GM12878 (cell line): ENCODE measurements around the gene ATRN. TPM values are rescaled to one million over a fixed set of nuclear protein-coding genes. Genes with fewer than 3 reads are reported as not detected.

Experiments
- ATF3 ChIP-seq: IDR thresholded peaks from 2 replicates; pipeline ENCODE4 v1.6.1; 2011; ENCODE audit warnings: low read depth, mild to moderate bottlenecking, low read length, moderate library complexity, borderline replicate concordance; ENCODE audit errors: extremely low read depth
- CEBPB ChIP-seq, 2 experiments: fragments of 150-350 bp in 1 of 2; IDR thresholded peaks; 2 replicates each; pipeline ENCODE4 v1.6.1; 2012 to 2014; ENCODE audit warnings: low read depth in 2 of 2, low read length in 2 of 2, borderline replicate concordance in 1 of 2, inconsistent platforms in 1 of 2
- E2F4 ChIP-seq: IDR thresholded peaks from 2 replicates; pipeline ENCODE4 v1.6.1; 2012; ENCODE audit warnings: low read depth, low read length, improper control_type of control experiment
- EZH2 ChIP-seq: IDR thresholded peaks from 2 replicates; pipeline ENCODE4 v1.6.1; 2012; ENCODE audit warnings: low read depth, mild to moderate bottlenecking, control low read depth, inconsistent platforms, low read length, borderline replicate concordance; ENCODE audit not compliant: control insufficient read depth
- KDM1A ChIP-seq: fragments of 200-600 bp; sonication (generic); IDR thresholded peaks from 2 replicates; pipeline ENCODE4 v1.6.1; 2016; ENCODE audit warnings: borderline replicate concordance
- MYB ChIP-seq: fragments of 150-350 bp; IDR thresholded peaks from 2 replicates; pipeline ENCODE4 v1.6.1; 2014; ENCODE audit warnings: mild to moderate bottlenecking, low read depth, low read length, borderline replicate concordance
- NFYA ChIP-seq: IDR thresholded peaks from 2 replicates; pipeline ENCODE4 v1.6.1; 2011; ENCODE audit warnings: low read depth, mild to moderate bottlenecking, low read length, improper control_type of control experiment, borderline replicate concordance
- NR2C1 ChIP-seq: fragments of 450-650 bp; IDR thresholded peaks from 2 replicates; pipeline ENCODE4 v1.6.1; 2017; ENCODE audit warnings: antibody characterized with exemption, mild to moderate bottlenecking, moderate library complexity
- NR2C2 ChIP-seq: IDR thresholded peaks from 2 replicates; pipeline ENCODE4 v1.6.1; 2011; ENCODE audit warnings: borderline replicate concordance, low read depth; ENCODE audit not compliant: control insufficient read depth, insufficient read length
- POLR2A ChIP-seq: IDR thresholded peaks from 2 replicates; pipeline ENCODE4 v1.6.1; 2011; ENCODE audit warnings: low read depth, mild to moderate bottlenecking, low read length
- REST ChIP-seq: IDR thresholded peaks from 2 replicates; pipeline ENCODE4 v1.6.1; 2012; ENCODE audit warnings: mild to moderate bottlenecking, low read depth, low read length
- SKIL ChIP-seq: fragments of 450-650 bp; IDR thresholded peaks from 2 replicates; pipeline ENCODE4 v1.6.1; 2017; ENCODE audit warnings: mild to moderate bottlenecking, low read depth, inconsistent platforms; ENCODE audit not compliant: poor library complexity, severe bottlenecking
- SREBF1 ChIP-seq: IDR thresholded peaks from 2 replicates; pipeline ENCODE4 v1.6.1; 2012; ENCODE audit warnings: mild to moderate bottlenecking, low read length
- STAT1 ChIP-seq: fragments of 450-650 bp; conservative IDR thresholded peaks from 2 replicates; pipeline ENCODE4 v1.6.1; 2014; ENCODE audit warnings: antibody characterized with exemption, mild to moderate bottlenecking
- TBL1XR1 ChIP-seq: IDR thresholded peaks from 2 replicates; pipeline ENCODE4 v1.6.1; 2012; ENCODE audit warnings: low read depth, low read length, improper control_type of control experiment
- TCF7 ChIP-seq: IDR thresholded peaks from 2 replicates; pipeline ENCODE4 v1.6.1; 2014; ENCODE audit warnings: antibody characterized with exemption, borderline replicate concordance
- ZBED1 ChIP-seq: IDR thresholded peaks from 2 replicates; pipeline ENCODE4 v1.6.1; 2016; ENCODE audit warnings: borderline replicate concordance
- ZBTB4 ChIP-seq: fragments of 450-650 bp; formaldehyde crosslinking; IDR thresholded peaks from 2 replicates; pipeline ENCODE4 v1.4.0; 2022; ENCODE audit warnings: mild to moderate bottlenecking, moderate library complexity
- polyA plus RNA-seq, 11 experiments: library from polyadenylated mRNA; depleted of rRNA in 4 of 11; unstranded in 6 of 11; stranded (reverse) in 5 of 11; fragments of >200 nt; fragmentation: Nextera tagmentation in 4 of 11; fragmentation: Illumina TruSeq in 1 of 11; extraction: Ambion mirVana in 4 of 11; extraction: Trizol in 1 of 11; gene quantifications; 1 replicate in 1 of 11; 2 replicates in 10 of 11; pipeline versions ENCODE4 v1.2.1 to v1.2.3, GENCODE V29; 2011 to 2016; ENCODE audit warnings: inconsistent platforms in 2 of 11, missing spikeins in 2 of 11, low read depth in 1 of 11
- total RNA-seq, 4 experiments: library from RNA; depleted of rRNA in 3 of 4; stranded (reverse); fragments of >200 nt in 3 of 4; fragmentation: Illumina TruSeq in 1 of 4; extraction: Trizol in 1 of 4; gene quantifications; 2 replicates each; pipeline versions ENCODE4 v1.2.1 to v1.2.3, GENCODE V29; 2013 to 2021

ATRN gene
- total and polyA plus RNA-seq, 10 of the 15 experiments (the other 5 are each of a cell fraction or from before 2014, with no cell fraction given): 0.71 to 11.6 (median 6.9) TPM

- TF ChIP-seq SREBF1 (no peak), SKIL (no peak), NR2C1 (peak; percentile 62), ATF3 (no peak), CEBPB (IDR thresholded peaks at IDR 0.05; ENCODE audit: borderline replicate concordance in 1 of 2, low read depth in 2 of 2, low read length in 2 of 2) (no peak), NR2C2 (no peak), ZBTB4 (CRISPR knock-in tag) (no peak), ZBED1 (no peak), TBL1XR1 (peak; percentile 69; the same call in 1 of the 2 replicates), MYB (no peak), REST (0 out of 2 replicates have a peak, but pooled peaks have one; percentile 6), E2F4 (no peak), POLR2A (peak; percentile 97), KDM1A (no peak), STAT1 (peak; percentile 68; the same call in 1 of the 2 replicates), EZH2 (no peak), NFYA (no peak), TCF7 (no peak)
Measured at GRCh38 chr20:3470627-3471396, at the start of gene ATRN (continued).
